ENCODE measurements around the gene BZW2.

- no peak for TF ChIP-seq CTCF (IDR thresholded peaks at IDR 0.05)
- no peak for TF ChIP-seq EZH2 (IDR thresholded peaks at IDR 0.05)
- no peak for TF ChIP-seq EZH2phosphoT487 (IDR thresholded peaks at IDR 0.05)
Observed at GRCh38 chr7:16747102-16747501, 101.1 kb downstream of the BZW2 start.
